Muscle of leg (tissue), 11 donors: ENCODE data around the gene ARMH1. TPM values are rescaled to one million over a fixed set of nuclear protein-coding genes. Genes with fewer than 3 reads are reported as not detected.
"Not testable (repeated sequence)": the region's sequence is repeated elsewhere in the genome, so short reads cannot be mapped to it uniquely, and the experiment has no call there.

Experiments
- DNase-seq: peaks from one replicate; pipeline ENCODE4 v3.0.0; 2013
- H3K27ac ChIP-seq: one replicate; pipeline ENCODE4 v1.5.1; 2013; ENCODE audit warnings: mild to moderate bottlenecking, low read length, control low read depth
- H3K27me3 ChIP-seq: one replicate; pipeline ENCODE4 v1.6.1; 2013; ENCODE audit warnings: low read length; ENCODE audit not compliant: control insufficient read depth, insufficient read depth
- H3K36me3 ChIP-seq: one replicate; pipeline ENCODE4 v1.6.1; 2013; ENCODE audit warnings: low read length; ENCODE audit not compliant: control insufficient read depth, insufficient read depth
- H3K4me1 ChIP-seq: one replicate; pipeline ENCODE4 v1.6.1; 2013; ENCODE audit warnings: low read length; ENCODE audit not compliant: control insufficient read depth, insufficient read depth
- H3K4me3 ChIP-seq: one replicate; pipeline ENCODE4 v1.5.1; 2013; ENCODE audit warnings: low read length, control low read depth
- H3K9me3 ChIP-seq: replicated peaks from 2 replicates; pipeline ENCODE4 v1.6.1; 2013; ENCODE audit warnings: low read depth, low read length; ENCODE audit not compliant: control insufficient read depth
- WGBS: methylation state at CpG from one replicate; pipeline ENCODE4 v1.1.5; 2013; ENCODE audit warnings: missing lambda C conversion rate; ENCODE audit not compliant: insufficient coverage; 5-methylcytosine and 5-hydroxymethylcytosine counted together
- polyA plus RNA-seq, 8 donors: library from polyadenylated mRNA; unstranded; fragments of 120-200 nt; gene quantifications; one replicate each; pipeline versions ENCODE4 v1.2.1 to v1.2.3, GENCODE V29; 2013; ENCODE audit warnings: inconsistent platforms in 1 of 8, low replicate concordance in 1 of 8; ENCODE audit not compliant: insufficient read length in 8 of 8, insufficient read depth in 1 of 8
- total RNA-seq: library from RNA; stranded (reverse); fragments of 120-200 nt; gene quantifications from one replicate; pipeline ENCODE4 v1.2.4, GENCODE V29; 2013

The ARMH1 gene
- total and polyA plus RNA-seq, 9 donors: 1.3 to 2.6 (median 1.8) TPM

DNA sequence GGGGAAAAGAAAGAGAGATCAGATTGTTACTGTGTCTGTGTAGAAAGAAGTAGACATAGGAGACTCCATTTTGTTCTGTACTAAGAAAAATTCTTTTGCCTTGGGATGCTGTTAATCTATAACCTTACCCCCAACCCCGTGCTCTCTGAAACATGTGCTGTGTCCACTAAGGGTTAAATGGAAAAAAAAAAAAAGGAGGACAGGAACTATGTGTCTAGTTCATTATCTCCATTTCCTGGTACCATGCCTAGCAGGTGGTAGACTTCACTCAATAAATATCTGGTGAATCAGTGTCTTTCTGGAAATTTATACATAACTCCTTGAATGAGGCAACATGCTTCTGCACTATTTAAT, 64.4 kb downstream of the ARMH1 start:
- Histone ChIP-seq H3K27ac (peak overlapping the region; percentile 99), H3K4me3 (peak overlapping the region; percentile 82)
- not testable (repeated sequence) for H3K36me3 ChIP-seq, H3K4me1 ChIP-seq, DNase-seq, H3K9me3 ChIP-seq, H3K27me3 ChIP-seq
- WGBS: no CpG with 5 or more reads among the region's 1 CpG

DNA sequence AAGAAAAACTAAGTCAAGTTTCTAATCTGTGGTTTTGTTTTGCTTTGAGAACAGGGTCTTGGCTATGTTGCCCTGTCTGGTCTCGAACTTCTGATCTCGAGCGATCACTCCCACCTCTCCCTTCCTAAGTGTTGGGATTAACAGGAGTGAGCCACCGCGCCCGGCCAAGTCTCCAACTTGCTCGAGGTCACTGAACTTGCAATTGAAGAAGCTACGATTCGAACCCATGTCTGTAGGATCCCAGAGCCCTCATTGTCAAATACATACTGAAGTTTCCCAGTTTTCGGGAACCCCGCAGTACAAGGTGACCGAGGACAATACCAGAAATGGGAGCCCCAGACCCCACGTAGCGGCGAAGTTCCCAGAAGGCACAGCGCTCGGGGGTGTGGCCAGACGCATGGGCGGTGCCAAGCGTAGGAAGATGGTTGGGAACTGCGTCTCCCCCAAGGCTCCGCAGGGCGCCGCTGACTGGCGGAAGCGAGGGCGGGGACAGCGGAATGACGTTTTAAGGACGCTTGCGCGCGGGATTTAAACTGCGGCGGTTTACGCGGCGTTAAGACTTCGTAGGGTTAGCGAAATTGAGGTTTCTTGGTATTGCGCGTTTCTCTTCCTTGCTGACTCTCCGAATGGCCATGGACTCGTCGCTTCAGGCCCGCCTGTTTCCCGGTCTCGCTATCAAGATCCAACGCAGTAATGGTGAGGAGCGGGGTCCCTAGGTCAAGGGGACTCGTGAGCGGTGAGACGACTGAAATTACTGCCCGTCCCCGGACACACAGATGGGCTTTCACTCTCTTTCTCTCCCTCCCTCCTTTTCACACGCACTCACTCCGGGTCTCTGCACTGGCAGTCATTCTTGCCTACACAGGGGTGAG, 65.0 kb downstream of the ARMH1 start, which contains the start of gene KIF2C:
Gene KIF2C (plus strand): TSS at position 531 of the 872 bp plus-strand sequence. CDS start 96 bp downstream, at position 627.
- no peaks in the 10 kb centered on the region for H3K27me3 ChIP-seq
- DNase-seq: peak; percentile 99
- H3K4me1 ChIP-seq: peaks cover 7% of the 10 kb centered on the region
- H3K9me3 ChIP-seq: no peaks in the 10 kb centered on the region
- peaks cover 7% of the 10 kb centered on the region for H3K36me3 ChIP-seq
- under 1% methylated on average over 46 of the region's 57 CpGs for WGBS
- peak within 1 kb of the TSS; percentile 82 for H3K4me3 ChIP-seq
- peak within 1 kb of the TSS; percentile 99 for H3K27ac ChIP-seq

DNA sequence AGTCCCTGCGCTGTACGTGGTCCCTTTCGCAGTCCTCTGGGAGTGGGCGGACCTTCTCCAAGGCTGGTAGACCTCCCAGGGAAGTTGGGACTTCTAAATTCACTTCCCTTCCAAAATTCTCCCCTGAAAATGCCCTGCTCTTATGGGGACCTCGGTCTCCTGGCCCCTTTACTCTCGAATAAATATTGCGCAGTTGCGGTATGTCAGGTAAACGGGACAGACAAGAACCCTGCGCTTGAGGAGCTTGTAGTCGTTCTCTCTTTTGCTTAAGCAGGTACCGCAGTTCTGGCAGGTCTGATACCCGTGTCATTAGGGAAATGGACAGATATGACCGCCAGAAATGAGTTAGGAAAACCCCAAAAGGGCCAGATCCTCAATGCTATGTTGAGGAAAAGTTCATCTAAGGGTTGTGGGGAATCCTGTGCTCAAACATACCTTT, 65.7 kb downstream of the ARMH1 start:
- peak overlapping the region; percentile 82 for H3K4me3 ChIP-seq
- no peaks in the 10 kb centered on the region for H3K9me3 ChIP-seq
- no peaks in the 10 kb centered on the region for H3K27me3 ChIP-seq
- H3K4me1 ChIP-seq: peaks cover 7% of the 10 kb centered on the region
- H3K36me3 ChIP-seq: peaks cover 7% of the 10 kb centered on the region
- under 1% methylated on average over 12 of the region's 14 CpGs for WGBS
- peak overlapping the region; percentile 75 for H3K27ac ChIP-seq
- DNase-seq: no peak

DNA sequence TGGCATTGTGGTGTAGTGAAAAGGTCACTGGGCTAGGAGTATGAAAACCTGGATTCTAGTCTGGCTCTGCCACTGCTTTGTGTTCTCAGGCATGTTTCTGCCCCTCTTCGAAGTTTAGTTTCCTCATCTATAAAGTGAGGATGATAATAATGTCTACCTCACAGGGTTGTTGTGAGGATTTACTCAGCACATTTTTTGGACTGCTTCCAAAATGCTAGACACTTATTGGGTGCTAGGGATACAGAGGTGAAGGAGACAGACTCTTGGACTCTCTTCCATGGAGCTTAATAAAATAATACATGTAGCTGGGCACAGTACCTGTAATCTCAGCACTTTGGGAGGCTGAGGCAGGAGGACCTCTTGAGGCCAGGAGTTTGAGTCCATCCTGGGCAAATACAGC, 68.7 kb downstream of the ARMH1 start:
- H3K27ac ChIP-seq: no peak overlapping the region
- H3K4me3 ChIP-seq: no peak overlapping the region
- H3K9me3 ChIP-seq: no peaks in the 10 kb centered on the region
- H3K27me3 ChIP-seq: no peaks in the 10 kb centered on the region
- DNase-seq: no peak
- peaks cover 18% of the 10 kb centered on the region for H3K36me3 ChIP-seq
- peaks cover 7% of the 10 kb centered on the region for H3K4me1 ChIP-seq
- no CpG with 5 or more reads among the region's 1 CpG for WGBS

DNA sequence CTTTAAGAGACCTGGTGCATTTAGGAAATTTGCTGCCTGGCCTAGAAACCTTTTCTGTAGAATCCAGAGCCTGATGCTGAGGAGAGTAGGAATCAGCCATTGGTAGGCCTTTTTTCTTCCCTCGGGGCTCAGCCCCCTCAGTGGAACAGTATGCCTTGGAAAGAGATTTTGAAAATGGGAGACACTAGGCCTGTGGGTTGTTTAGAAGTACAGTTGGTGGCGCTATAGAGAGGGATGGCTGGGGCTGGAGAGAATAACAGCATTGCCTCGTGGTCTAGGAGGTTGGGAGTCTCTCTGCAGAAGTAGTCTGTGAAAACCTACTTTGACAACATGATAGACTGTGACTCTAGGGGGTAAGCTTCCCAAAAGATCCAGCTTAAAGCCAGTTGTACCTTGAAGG, 73.4 kb downstream of the ARMH1 start:
- no peak overlapping the region for H3K4me3 ChIP-seq
- H3K27me3 ChIP-seq: no peaks in the 10 kb centered on the region
- H3K9me3 ChIP-seq: no peaks in the 10 kb centered on the region
- DNase-seq: no peak
- no peak overlapping the region for H3K27ac ChIP-seq
- 96% methylated on average over 3 of the region's 3 CpGs for WGBS
- peaks cover 35% of the 10 kb centered on the region for H3K36me3 ChIP-seq
- H3K4me1 ChIP-seq: no peaks in the 10 kb centered on the region

DNA sequence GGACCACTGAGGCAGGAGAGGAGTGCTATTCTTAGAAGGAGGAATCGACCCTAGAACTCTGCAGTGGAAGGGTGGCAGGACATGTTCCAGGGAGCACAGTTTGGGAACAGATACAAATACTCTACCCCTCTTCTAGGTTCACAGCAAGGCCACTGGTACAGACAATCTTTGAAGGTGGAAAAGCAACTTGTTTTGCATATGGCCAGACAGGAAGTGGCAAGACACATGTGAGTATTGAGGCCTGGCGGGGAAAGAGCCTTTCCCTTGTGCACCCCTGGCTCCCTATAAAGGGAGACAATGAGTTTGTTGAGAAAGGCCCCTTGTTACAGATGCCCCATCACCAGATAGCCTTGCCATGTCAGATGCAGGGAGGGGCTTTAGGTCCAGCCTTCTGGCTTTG, 82.9 kb downstream of the ARMH1 start:
- no peak for DNase-seq
- Histone ChIP-seq H3K9me3 (no peaks in the 10 kb centered on the region), H3K27ac (no peak overlapping the region), H3K4me1 (peaks cover 3% of the 10 kb centered on the region), H3K36me3 (peaks cover 68% of the 10 kb centered on the region), H3K4me3 (no peak overlapping the region), H3K27me3 (no peaks in the 10 kb centered on the region)
- whole genome bisulfite sequencing: no CpG with 5 or more reads among the region's 2 CpGs

DNA sequence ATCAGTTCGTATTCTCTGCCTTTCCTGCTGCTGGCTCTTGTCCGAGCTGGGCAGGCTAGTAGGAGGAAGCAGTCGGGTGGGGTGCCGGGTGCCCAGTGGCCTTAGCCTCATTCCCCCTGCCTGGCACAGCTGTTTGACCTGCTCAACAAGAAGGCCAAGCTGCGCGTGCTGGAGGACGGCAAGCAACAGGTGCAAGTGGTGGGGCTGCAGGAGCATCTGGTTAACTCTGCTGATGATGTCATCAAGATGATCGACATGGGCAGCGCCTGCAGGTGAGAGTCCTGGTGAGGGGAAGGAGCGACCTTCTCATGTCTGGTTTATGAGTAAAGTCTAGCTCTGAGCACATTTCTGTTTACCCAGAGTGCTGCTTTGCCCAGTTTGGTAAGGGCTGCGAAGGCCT, 84.6 kb downstream of the ARMH1 start:
- 91% methylated on average over 11 of the region's 11 CpGs for WGBS
- H3K27ac ChIP-seq: no peak overlapping the region
- no peaks in the 10 kb centered on the region for H3K9me3 ChIP-seq
- H3K4me1 ChIP-seq: peaks cover 3% of the 10 kb centered on the region
- H3K36me3 ChIP-seq: peaks cover 71% of the 10 kb centered on the region
- H3K27me3 ChIP-seq: no peaks in the 10 kb centered on the region
- no peak overlapping the region for H3K4me3 ChIP-seq
- DNase-seq: peak; percentile 25

DNA sequence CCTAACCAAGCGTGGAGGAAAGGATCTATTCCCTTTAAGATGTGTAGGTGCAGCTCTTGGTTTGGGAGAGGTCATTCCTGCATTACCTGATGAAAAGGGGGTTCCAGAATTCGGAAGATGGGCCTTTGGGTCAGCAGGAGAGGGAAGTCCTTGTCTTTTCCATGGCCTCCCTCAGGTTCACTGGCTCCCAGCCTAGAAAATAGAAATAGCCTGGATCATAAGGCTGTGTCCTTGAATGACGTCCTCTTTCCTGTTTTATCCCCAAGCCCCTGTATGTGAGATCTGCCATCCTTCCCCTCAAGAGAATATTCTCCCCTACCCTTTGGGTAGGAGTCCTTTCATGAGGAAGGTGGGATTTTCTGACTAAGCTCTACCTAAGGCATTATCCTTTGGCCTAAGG, 86.4 kb downstream of the ARMH1 start:
- DNase-seq: no peak
- WGBS: 100% methylated on average over 2 of the region's 3 CpGs
- Histone ChIP-seq H3K4me3 (no peak overlapping the region), H3K36me3 (peaks cover 60% of the 10 kb centered on the region), H3K27ac (no peak overlapping the region), H3K4me1 (peaks cover 3% of the 10 kb centered on the region), H3K27me3 (no peaks in the 10 kb centered on the region), H3K9me3 (no peaks in the 10 kb centered on the region)

DNA sequence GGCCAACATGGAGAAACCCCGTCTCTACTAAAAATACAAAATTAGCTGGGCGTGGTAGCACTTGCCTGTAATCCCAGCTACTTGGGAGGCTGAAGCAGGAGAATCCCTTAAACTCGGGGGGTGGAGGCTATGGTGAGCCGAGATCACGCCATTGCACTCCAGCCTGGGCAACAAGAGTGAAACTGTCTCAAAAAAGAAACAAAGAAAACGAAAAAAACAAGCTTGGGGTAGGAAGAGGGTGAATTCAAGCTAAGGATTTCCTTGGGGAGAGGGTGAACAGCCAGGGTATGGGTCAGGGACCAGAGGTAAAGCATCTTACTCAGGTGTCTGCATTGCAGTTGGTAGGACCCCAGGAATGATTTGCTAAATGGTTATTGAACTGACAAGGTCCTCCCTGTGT, 91.9 kb downstream of the ARMH1 start:
- H3K36me3 ChIP-seq: peaks cover 42% of the 10 kb centered on the region
- not testable (repeated sequence) for DNase-seq

More for the DNA sequence above, 91.9 kb downstream of the ARMH1 start:
- H3K4me3 ChIP-seq, H3K4me1 ChIP-seq, H3K27me3 ChIP-seq, H3K27ac ChIP-seq, H3K9me3 ChIP-seq: not testable (repeated sequence)
- 93% methylated on average over 5 of the region's 6 CpGs for WGBS
